HFFc6 (cell line): ENCODE results near the gene MED27. TPM values are rescaled to one million over a fixed set of nuclear protein-coding genes. Genes with fewer than 3 reads are reported as not detected.

ENCODE experiments used
- DNase-seq: peaks from one replicate; pipeline ENCODE4 v3.0.0-alpha.2; 2018
- H3K27ac Mint-ChIP-seq: 2 replicates; pipeline ENCODE4 v1.8.0; 2020; ENCODE audit warnings: mild to moderate bottlenecking, mixed read lengths
- H3K27me3 Mint-ChIP-seq: 2 replicates; pipeline ENCODE4 v1.8.0; 2021; ENCODE audit warnings: mild to moderate bottlenecking, moderate library complexity, mixed read lengths; ENCODE audit not compliant: insufficient read depth
- H3K36me3 Mint-ChIP-seq: 2 replicates; pipeline ENCODE4 v1.8.0; 2021; ENCODE audit warnings: low read depth, mixed read lengths
- H3K4me1 Mint-ChIP-seq: 2 replicates; pipeline ENCODE4 v1.8.0; 2020; ENCODE audit warnings: low read depth, mixed read lengths
- H3K4me3 Mint-ChIP-seq: 2 replicates; pipeline ENCODE4 v1.8.0; 2020; ENCODE audit warnings: mild to moderate bottlenecking, moderate library complexity, mixed read lengths
- H3K9me3 Mint-ChIP-seq: 2 replicates; pipeline ENCODE4 v1.8.0; 2020; ENCODE audit warnings: mild to moderate bottlenecking, mixed read lengths
- CTCF ChIP-seq: fragments of 200-600 bp; sonication (generic); IDR thresholded peaks from 2 replicates; pipeline ENCODE4 v1.5.0; 2021; ENCODE audit warnings: antibody characterized with exemption, mild to moderate bottlenecking
- total RNA-seq, 6 experiments: library from RNA; stranded (reverse); fragmentation: NEBNext Ultra II Directional; extraction: Animal tissue kit (Norgen Biotek cat#: 25700); gene quantifications; 2 replicates in 1 of 6; 3 replicates in 5 of 6; pipeline ENCODE4 v1.2.3, GENCODE V29; 2021

The MED27 gene
- total RNA-seq, 6 experiments from 2014 or later: 30.2 to 37.7 (median 32.7) TPM

GRCh38 chr9:131969469-131969989 lies 110.1 kb downstream of the MED27 start:
- Mint-ChIP-seq H3K4me3 (no peak overlapping the region), H3K36me3 (no peaks in the 10 kb centered on the region), H3K9me3 (no peaks in the 10 kb centered on the region), H3K4me1 (peaks cover 17% of the 10 kb centered on the region), H3K27me3 (peaks cover 4% of the 10 kb centered on the region), H3K27ac (no peak overlapping the region)
- no peak for TF ChIP-seq CTCF
- no peak for DNase-seq

GRCh38 chr9:131968632-131969031 lies 111.0 kb downstream of the MED27 start:
- Mint-ChIP-seq H3K27ac (no peak overlapping the region), H3K4me1 (peaks cover 17% of the 10 kb centered on the region)
- no peak for DNase-seq

GRCh38 chr9:131965841-131966240 lies 113.8 kb downstream of the MED27 start:
- no peak for TF ChIP-seq CTCF
- Mint-ChIP-seq H3K4me3 (no peak overlapping the region), H3K27ac (no peak overlapping the region), H3K27me3 (no peaks in the 10 kb centered on the region; the same call in 1 of the 2 replicates), H3K36me3 (peaks cover 9% of the 10 kb centered on the region), H3K4me1 (peaks cover 2% of the 10 kb centered on the region), H3K9me3 (no peaks in the 10 kb centered on the region)
- no peak for DNase-seq

More at GRCh38 chr9:131968632-131969031, 111.0 kb downstream of the MED27 start:
- Mint-ChIP-seq H3K9me3 (no peaks in the 10 kb centered on the region), H3K4me3 (no peak overlapping the region), H3K36me3 (peaks cover 8% of the 10 kb centered on the region), H3K27me3 (peaks cover 4% of the 10 kb centered on the region)
- no peak for TF ChIP-seq CTCF

GRCh38 chr9:131965103-131965502 lies 114.6 kb downstream of the MED27 start:
- Mint-ChIP-seq H3K4me3 (no peak overlapping the region), H3K4me1 (peaks cover 8% of the 10 kb centered on the region), H3K27ac (no peak overlapping the region), H3K27me3 (no peaks in the 10 kb centered on the region; the same call in 1 of the 2 replicates), H3K36me3 (peaks cover 9% of the 10 kb centered on the region), H3K9me3 (no peaks in the 10 kb centered on the region)
- DNase-seq: no peak
- no peak for TF ChIP-seq CTCF

- no peaks in the 10 kb centered on the region for H3K9me3 Mint-ChIP-seq
- TF ChIP-seq CTCF: no peak
- H3K4me1 Mint-ChIP-seq: peaks cover 10% of the 10 kb centered on the region
- H3K27ac Mint-ChIP-seq: no peak overlapping the region
- H3K27me3 Mint-ChIP-seq: peaks cover 1% of the 10 kb centered on the region; the same call in 1 of the 2 replicates
- DNase-seq: no peak
- no peak overlapping the region for H3K4me3 Mint-ChIP-seq
- peaks cover 9% of the 10 kb centered on the region for H3K36me3 Mint-ChIP-seq
These were observed 116.3 kb downstream of the MED27 start for GRCh38 chr9:131963072-131964030.
